SK-N-SH (cell line): ENCODE measurements around the gene ESPNL.

Experiments
- RAD21 ChIP-seq: IDR thresholded peaks from 2 replicates; pipeline ENCODE4 v1.6.1; 2012; ENCODE audit warnings: mild to moderate bottlenecking, low read length
- SIN3A ChIP-seq: IDR thresholded peaks from 2 replicates; pipeline ENCODE4 v1.6.1; 2012; ENCODE audit warnings: low read depth, mild to moderate bottlenecking, low read length, moderate library complexity, borderline replicate concordance
- SMC3 ChIP-seq: IDR thresholded peaks from 2 replicates; pipeline ENCODE4 v1.6.1; 2012; ENCODE audit warnings: low read depth, low read length, improper control_type of control experiment
- TF ChIP-seq, protein P1 (sequence below): fragments of 200-600 bp; sonication (generic); IDR thresholded peaks from 2 replicates; pipeline ENCODE4 v1.6.1; 2017; ENCODE audit warnings: antibody characterized with exemption, mild to moderate bottlenecking, moderate library complexity
- TF ChIP-seq, protein P2 (sequence below): fragments of 150-350 bp; IDR thresholded peaks from 2 replicates; pipeline ENCODE4 v1.6.1; 2017; ENCODE audit warnings: antibody characterized with exemption, low read length, low read depth, borderline replicate concordance

DNA sequence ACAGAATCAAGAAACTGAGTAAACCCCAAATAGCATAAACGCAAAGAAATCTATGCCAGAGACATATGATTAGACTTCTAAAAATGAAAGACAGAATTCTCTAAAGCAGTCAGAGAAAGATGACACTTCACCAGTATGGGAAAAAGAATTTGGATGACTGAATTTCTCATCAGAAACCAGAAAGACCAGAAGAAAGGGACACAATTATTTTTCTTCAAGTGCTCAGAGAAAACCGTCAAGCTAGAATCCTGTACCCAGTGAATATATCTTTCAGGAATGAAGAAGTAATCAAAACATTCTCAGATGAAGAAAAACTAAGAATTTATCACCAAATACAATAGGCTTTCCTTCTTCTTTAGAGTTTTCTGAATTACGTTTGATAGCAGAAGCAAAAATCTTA, 14.2 kb upstream of the ESPNL start:
- TF ChIP-seq, protein P1, sequence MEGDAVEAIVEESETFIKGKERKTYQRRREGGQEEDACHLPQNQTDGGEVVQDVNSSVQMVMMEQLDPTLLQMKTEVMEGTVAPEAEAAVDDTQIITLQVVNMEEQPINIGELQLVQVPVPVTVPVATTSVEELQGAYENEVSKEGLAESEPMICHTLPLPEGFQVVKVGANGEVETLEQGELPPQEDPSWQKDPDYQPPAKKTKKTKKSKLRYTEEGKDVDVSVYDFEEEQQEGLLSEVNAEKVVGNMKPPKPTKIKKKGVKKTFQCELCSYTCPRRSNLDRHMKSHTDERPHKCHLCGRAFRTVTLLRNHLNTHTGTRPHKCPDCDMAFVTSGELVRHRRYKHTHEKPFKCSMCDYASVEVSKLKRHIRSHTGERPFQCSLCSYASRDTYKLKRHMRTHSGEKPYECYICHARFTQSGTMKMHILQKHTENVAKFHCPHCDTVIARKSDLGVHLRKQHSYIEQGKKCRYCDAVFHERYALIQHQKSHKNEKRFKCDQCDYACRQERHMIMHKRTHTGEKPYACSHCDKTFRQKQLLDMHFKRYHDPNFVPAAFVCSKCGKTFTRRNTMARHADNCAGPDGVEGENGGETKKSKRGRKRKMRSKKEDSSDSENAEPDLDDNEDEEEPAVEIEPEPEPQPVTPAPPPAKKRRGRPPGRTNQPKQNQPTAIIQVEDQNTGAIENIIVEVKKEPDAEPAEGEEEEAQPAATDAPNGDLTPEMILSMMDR, result no peak
- TF ChIP-seq RAD21 (no peak), SIN3A (no peak), SMC3 (no peak)
- TF ChIP-seq, protein P2, sequence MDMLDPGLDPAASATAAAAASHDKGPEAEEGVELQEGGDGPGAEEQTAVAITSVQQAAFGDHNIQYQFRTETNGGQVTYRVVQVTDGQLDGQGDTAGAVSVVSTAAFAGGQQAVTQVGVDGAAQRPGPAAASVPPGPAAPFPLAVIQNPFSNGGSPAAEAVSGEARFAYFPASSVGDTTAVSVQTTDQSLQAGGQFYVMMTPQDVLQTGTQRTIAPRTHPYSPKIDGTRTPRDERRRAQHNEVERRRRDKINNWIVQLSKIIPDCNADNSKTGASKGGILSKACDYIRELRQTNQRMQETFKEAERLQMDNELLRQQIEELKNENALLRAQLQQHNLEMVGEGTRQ, result no peak
